ENCODE data around the gene ENGASE.

Gene ENGASE

GRCh38 chr17:79045001-79045729 lies 29.5 kb upstream of the ENGASE start:
- no peak for TF ChIP-seq CTCF (IDR thresholded peaks at IDR 0.05; ENCODE audit: low read depth, low read length)
- no peak for DNase-seq (ENCODE audit: extremely low read depth, low read depth)

GRCh38 chr17:79045842-79046196 lies 28.8 kb upstream of the ENGASE start:
- peak; percentile 97 for TF ChIP-seq CTCF (IDR thresholded peaks at IDR 0.05; ENCODE audit: low read depth, low read length)
- peak; percentile 34 for DNase-seq (ENCODE audit: extremely low read depth, low read depth)

DNA sequence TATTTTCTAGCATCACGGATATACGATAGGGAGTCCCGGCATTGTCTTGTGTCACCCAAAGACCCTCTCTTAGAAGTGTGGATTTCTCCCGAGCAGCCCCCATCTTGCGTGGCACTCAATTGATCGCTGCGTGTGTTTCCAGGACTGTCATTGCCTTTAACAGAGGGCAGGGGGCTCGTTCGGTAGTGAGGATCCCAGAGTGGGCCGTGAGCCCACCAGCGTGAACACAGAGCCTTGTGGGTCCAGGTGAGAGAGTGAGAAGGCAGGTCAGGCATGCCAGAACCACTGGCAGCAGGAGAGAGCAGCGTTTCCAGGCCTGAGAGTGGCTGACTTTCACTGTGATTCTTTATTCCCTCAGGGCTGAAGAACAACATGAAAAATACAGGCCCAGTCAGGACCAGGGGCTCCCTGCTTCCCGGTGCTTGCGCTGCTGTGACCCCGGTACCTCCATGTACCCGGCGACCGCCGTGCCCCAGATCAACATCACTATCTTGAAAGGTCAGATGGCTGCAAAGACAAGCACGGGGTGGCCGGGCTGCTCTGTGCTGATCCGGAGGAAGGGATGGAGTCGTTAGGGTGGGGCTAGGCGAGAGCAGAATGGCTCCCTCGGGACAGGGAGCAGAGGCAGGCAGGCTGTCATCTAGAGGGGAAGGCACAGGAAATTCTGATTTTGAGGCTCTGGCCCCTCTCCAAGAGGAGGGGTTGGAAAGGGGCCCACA lies 28.3 kb upstream of the ENGASE start:
- no peak for TF ChIP-seq CTCF (IDR thresholded peaks at IDR 0.05; ENCODE audit: low read depth, low read length)
- no peak for DNase-seq (ENCODE audit: extremely low read depth, low read depth)

- no peak for TF ChIP-seq CTCF (IDR thresholded peaks at IDR 0.05; ENCODE audit: low read depth, low read length)
- DNase-seq (ENCODE audit: extremely low read depth, low read depth), result no peak
Measured at GRCh38 chr17:79046916-79047280, 27.7 kb upstream of the ENGASE start.

GRCh38 chr17:79047291-79047920 lies 27.2 kb upstream of the ENGASE start:
- no peak for DNase-seq (ENCODE audit: extremely low read depth, low read depth)
- TF ChIP-seq CTCF (IDR thresholded peaks at IDR 0.05; ENCODE audit: low read depth, low read length), result no peak

- DNase-seq (ENCODE audit: extremely low read depth, low read depth), result no peak
- TF ChIP-seq CTCF (IDR thresholded peaks at IDR 0.05; ENCODE audit: low read depth, low read length), result no peak
Measured at GRCh38 chr17:79047923-79048825, 26.4 kb upstream of the ENGASE start.

Data from AG09319 (cell line).